Measurements from ENCODE around the gene HADHB.

- TF ChIP-seq YY1 (IDR thresholded peaks at IDR 0.05; ENCODE audit: low read depth) (no peak), REST (IDR thresholded peaks at IDR 0.05; ENCODE audit: low read depth) (no peak), EP300 (IDR thresholded peaks at IDR 0.05; ENCODE audit: borderline replicate concordance) (no peak), MAX (IDR thresholded peaks at IDR 0.05) (no peak), ZBTB7A (IDR thresholded peaks at IDR 0.05; ENCODE audit: low read depth) (no peak), EGR1 (IDR thresholded peaks at IDR 0.05) (no peak), TAF1 (IDR thresholded peaks at IDR 0.05; ENCODE audit: low read depth) (no peak)
Measured at GRCh38 chr2:26298286-26298637, 53.5 kb downstream of the HADHB start.
